NCI-H1930 (cell line): ENCODE results near the gene PSMG1.
"Not testable (repeated sequence)": the region's sequence is repeated elsewhere in the genome, so short reads cannot be mapped to it uniquely, and the experiment has no call there.

Experiments
- DNase-seq, 2 experiments: peaks; one replicate each; lab custom pipeline; 2025; lab: John Stamatoyannopoulos, UW

The PSMG1 gene

GRCh38 chr21:39188521-39189139 is 5.4 kb upstream of the PSMG1 start:
- no peak for DNase-seq

GRCh38 chr21:39187141-39187540 is 3.9 kb upstream of the PSMG1 start:
- no peak for DNase-seq

- no peak for DNase-seq
Measured at GRCh38 chr21:39186676-39187075, 3.4 kb upstream of the PSMG1 start.

- no peak for DNase-seq
Measured at GRCh38 chr21:39185157-39185556, 1.9 kb upstream of the PSMG1 start.

GRCh38 chr21:39184050-39184980 is 1.1 kb upstream of the PSMG1 start:
- peak in 1 of 2 experiments; percentile 12 for DNase-seq

GRCh38 chr21:39182484-39183271 is 573 bp downstream of the PSMG1 start:
- no peak for DNase-seq

GRCh38 chr21:39182016-39182415 is 1.2 kb downstream of the PSMG1 start:
- DNase-seq = no peak

- DNase-seq = no peak
Measured at GRCh38 chr21:39181205-39181818, 1.9 kb downstream of the PSMG1 start.

GRCh38 chr21:39180429-39181019 is 2.7 kb downstream of the PSMG1 start:
- DNase-seq = no peak

GRCh38 chr21:39178421-39178820 is 4.8 kb downstream of the PSMG1 start:
- no peak for DNase-seq

- DNase-seq = peak in 1 of 2 experiments; percentile 13
Measured at GRCh38 chr21:39176271-39176709, 7.0 kb downstream of the PSMG1 start.

- DNase-seq = no peak
Measured at GRCh38 chr21:39175665-39176064, 7.6 kb downstream of the PSMG1 start.

GRCh38 chr21:39175154-39175553 is 8.1 kb downstream of the PSMG1 start:
- no peak for DNase-seq

GRCh38 chr21:39173716-39174680 is 9.3 kb downstream of the PSMG1 start:
- no peak for DNase-seq

- DNase-seq = no peak
Measured at GRCh38 chr21:39169906-39170305, 13.3 kb downstream of the PSMG1 start.

- no peak for DNase-seq
Measured at GRCh38 chr21:39168800-39169199, 14.5 kb downstream of the PSMG1 start.

GRCh38 chr21:39164523-39164922 is 18.7 kb downstream of the PSMG1 start:
- DNase-seq = no peak

- no peak for DNase-seq
Measured at GRCh38 chr21:39161064-39161463, 22.2 kb downstream of the PSMG1 start.

GRCh38 chr21:39159342-39160063 is 23.7 kb downstream of the PSMG1 start:
- no peak for DNase-seq

- not testable (repeated sequence) for DNase-seq
Measured at GRCh38 chr21:39157241-39157640, 26.0 kb downstream of the PSMG1 start.
